ENCODE data around the gene UROC1. TPM values are rescaled to one million over a fixed set of nuclear protein-coding genes. Genes with fewer than 3 reads are reported as not detected.

UROC1 gene
- total and polyA plus RNA-seq, 2 experiments from 2014 or later: not detected

GRCh38 chr3:126516152-126516935, 1.2 kb downstream of the UROC1 start (continued):
- TF ChIP-seq, protein P1, sequence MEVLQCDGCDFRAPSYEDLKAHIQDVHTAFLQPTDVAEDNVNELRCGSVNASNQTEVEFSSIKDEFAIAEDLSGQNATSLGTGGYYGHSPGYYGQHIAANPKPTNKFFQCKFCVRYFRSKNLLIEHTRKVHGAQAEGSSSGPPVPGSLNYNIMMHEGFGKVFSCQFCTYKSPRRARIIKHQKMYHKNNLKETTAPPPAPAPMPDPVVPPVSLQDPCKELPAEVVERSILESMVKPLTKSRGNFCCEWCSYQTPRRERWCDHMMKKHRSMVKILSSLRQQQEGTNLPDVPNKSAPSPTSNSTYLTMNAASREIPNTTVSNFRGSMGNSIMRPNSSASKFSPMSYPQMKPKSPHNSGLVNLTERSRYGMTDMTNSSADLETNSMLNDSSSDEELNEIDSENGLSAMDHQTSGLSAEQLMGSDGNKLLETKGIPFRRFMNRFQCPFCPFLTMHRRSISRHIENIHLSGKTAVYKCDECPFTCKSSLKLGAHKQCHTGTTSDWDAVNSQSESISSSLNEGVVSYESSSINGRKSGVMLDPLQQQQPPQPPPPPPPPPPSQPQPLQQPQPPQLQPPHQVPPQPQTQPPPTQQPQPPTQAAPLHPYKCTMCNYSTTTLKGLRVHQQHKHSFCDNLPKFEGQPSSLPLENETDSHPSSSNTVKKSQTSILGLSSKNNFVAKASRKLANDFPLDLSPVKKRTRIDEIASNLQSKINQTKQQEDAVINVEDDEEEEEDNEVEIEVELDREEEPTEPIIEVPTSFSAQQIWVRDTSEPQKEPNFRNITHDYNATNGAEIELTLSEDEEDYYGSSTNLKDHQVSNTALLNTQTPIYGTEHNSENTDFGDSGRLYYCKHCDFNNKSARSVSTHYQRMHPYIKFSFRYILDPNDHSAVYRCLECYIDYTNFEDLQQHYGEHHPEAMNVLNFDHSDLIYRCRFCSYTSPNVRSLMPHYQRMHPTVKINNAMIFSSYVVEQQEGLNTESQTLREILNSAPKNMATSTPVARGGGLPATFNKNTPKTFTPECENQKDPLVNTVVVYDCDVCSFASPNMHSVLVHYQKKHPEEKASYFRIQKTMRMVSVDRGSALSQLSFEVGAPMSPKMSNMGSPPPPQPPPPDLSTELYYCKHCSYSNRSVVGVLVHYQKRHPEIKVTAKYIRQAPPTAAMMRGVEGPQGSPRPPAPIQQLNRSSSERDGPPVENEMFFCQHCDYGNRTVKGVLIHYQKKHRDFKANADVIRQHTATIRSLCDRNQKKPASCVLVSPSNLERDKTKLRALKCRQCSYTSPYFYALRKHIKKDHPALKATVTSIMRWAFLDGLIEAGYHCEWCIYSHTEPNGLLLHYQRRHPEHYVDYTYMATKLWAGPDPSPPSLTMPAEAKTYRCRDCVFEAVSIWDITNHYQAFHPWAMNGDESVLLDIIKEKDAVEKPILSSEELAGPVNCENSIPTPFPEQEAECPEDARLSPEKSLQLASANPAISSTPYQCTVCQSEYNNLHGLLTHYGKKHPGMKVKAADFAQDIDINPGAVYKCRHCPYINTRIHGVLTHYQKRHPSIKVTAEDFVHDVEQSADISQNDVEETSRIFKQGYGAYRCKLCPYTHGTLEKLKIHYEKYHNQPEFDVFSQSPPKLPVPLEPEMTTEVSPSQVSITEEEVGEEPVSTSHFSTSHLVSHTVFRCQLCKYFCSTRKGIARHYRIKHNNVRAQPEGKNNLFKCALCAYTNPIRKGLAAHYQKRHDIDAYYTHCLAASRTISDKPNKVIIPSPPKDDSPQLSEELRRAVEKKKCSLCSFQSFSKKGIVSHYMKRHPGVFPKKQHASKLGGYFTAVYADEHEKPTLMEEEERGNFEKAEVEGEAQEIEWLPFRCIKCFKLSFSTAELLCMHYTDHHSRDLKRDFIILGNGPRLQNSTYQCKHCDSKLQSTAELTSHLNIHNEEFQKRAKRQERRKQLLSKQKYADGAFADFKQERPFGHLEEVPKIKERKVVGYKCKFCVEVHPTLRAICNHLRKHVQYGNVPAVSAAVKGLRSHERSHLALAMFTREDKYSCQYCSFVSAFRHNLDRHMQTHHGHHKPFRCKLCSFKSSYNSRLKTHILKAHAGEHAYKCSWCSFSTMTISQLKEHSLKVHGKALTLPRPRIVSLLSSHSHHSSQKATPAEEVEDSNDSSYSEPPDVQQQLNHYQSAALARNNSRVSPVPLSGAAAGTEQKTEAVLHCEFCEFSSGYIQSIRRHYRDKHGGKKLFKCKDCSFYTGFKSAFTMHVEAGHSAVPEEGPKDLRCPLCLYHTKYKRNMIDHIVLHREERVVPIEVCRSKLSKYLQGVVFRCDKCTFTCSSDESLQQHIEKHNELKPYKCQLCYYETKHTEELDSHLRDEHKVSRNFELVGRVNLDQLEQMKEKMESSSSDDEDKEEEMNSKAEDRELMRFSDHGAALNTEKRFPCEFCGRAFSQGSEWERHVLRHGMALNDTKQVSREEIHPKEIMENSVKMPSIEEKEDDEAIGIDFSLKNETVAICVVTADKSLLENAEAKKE (CRISPR knock-in tag; IDR thresholded peaks at IDR 0.05): no peak
- TF ChIP-seq EZH2 (IDR thresholded peaks at IDR 0.05; ENCODE audit: low read depth, unreplicated experiment) (no peak), CTCF (conservative IDR thresholded peaks at IDR 0.05; ENCODE audit: low read depth in 2 of 2) (no peak), EZH2phosphoT487 (IDR thresholded peaks at IDR 0.05; ENCODE audit: unreplicated experiment) (no peak), ZNF331 (CRISPR knock-in tag; IDR thresholded peaks at IDR 0.05; ENCODE audit: low read depth) (no peak), CREB1 (CRISPR knock-in tag; IDR thresholded peaks at IDR 0.05; ENCODE audit: low read depth) (no peak)
